HG02840 (cell line): ENCODE data around the gene HPCAL1.
A peak's percentile ranks its signal among the peaks of the same experiment; 100 is the strongest.
"Not testable (repeated sequence)": the region's sequence is repeated elsewhere in the genome, so short reads cannot be mapped to it uniquely, and the experiment has no call there.

ENCODE experiments used
- ATAC-seq: cut with Tn5 transposase; IDR thresholded peaks from one replicate; pipeline ENCODE4 v1.9.1; 2021; ENCODE audit warnings: mild to moderate bottlenecking, moderate library complexity, moderate number of reproducible peaks; ENCODE audit not compliant: unreplicated experiment, low FRiP score

HPCAL1 gene

DNA sequence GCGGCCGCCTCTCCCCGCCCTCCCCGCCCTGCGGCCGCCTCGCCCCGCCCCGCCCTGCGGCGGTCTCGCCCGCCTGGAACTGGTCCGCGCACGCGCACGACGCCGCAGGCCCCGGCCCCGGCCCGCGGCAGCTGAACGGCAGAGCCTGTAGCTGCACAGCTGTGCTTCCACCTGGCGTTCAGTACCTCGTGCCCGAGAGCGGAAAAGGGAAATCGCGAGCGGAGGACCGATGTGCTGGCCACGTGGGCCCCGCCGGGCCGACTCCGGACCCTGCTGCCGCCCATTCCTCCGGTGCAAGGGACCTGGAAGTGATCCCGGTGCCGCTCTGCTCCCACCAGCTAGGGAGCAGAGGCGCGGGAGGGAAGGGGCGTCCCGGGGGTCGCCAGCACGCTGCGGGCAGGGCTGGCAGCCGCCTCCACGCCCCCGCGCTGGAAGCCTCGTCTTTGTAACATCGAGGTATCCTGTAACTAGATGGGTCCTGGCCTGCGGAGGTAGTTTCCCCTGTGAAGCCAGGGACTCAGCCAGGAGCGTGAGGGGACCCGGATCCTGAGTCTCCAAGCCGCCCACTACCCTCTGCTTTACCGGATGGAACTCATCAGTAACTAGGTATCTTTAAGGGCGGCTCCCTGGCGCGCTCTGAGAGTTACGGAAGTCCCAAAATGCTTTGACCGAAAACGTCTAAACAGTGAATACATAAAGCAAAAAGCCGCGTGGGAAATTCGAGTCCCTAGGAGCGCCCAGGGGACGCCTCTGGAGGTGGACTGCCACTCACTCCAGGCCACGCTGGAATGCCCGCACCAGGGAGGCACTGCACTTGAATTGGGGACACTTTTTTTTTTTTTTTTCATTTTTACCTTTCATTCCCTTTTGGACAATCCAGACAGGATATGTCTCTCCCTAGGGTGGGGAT is 146.1 kb downstream of the HPCAL1 start:
- peak; percentile 58 for ATAC-seq

DNA sequence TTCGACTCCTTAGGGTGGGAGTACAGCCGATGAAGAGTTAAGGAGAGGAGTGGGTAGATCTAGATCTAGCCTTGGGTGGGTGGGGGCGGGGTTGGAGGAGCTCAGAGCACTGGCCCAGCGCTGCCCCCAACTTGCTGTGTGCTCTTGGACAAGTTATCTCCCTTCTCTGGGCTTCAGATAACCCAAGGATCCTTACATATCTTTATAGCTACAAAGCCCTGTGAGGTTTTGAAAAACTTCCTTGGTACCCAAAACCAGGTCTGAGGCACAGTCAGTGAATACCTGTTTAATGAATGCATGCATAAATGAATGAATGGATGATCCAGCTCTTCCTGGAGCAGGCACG is 146.8 kb downstream of the HPCAL1 start:
- no peak for ATAC-seq

GRCh38 chr2:10449838-10450691 is 147.4 kb downstream of the HPCAL1 start:
- no peak for ATAC-seq

- ATAC-seq, result no peak
Observed at GRCh38 chr2:10451819-10452218, 149.1 kb downstream of the HPCAL1 start.

- ATAC-seq, result no peak
Observed at GRCh38 chr2:10452312-10452711, 149.6 kb downstream of the HPCAL1 start.

GRCh38 chr2:10452956-10453904 is 150.5 kb downstream of the HPCAL1 start:
- ATAC-seq, result no peak

GRCh38 chr2:10453905-10454298 is 151.2 kb downstream of the HPCAL1 start:
- no peak for ATAC-seq

- no peak for ATAC-seq
Observed at GRCh38 chr2:10454505-10454904, 151.8 kb downstream of the HPCAL1 start.

- not testable (repeated sequence) for ATAC-seq
Observed at GRCh38 chr2:10457195-10457594, 154.5 kb downstream of the HPCAL1 start.

DNA sequence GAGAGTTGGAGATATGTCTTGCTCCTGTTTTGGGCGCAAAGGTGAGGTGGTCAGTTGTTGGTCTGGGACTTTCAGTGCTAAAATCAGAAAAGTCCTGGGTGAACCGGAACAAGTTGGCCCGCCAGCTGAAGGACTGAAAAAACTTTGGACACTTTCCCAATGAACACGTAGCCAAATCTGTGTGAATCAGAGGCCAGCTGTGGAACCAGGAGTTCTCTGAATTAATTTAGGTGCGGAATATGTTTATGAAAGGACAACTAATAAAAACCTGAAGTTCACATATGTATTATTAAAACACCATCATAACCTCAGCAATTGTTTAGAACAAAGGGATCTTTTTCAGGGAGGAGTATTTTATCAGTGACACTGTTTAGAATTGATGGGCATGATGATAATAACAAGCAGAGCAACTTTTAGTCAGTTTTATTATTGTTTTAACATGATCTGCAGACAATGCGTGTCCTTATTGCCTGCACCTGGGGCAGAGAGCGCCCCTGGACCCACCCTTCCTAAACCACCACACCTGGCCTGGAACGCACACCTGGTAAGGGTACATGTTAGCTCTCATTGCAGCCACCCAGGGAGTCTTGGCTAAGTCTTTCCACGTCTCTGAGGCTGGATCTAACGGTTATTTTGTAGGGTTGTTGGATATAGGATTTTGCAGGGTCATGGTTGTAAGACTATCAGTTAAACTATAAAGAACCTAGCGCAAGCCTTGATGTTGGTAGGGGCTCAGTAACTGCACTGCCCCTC is 155.3 kb downstream of the HPCAL1 start:
- ATAC-seq, result no peak

DNA sequence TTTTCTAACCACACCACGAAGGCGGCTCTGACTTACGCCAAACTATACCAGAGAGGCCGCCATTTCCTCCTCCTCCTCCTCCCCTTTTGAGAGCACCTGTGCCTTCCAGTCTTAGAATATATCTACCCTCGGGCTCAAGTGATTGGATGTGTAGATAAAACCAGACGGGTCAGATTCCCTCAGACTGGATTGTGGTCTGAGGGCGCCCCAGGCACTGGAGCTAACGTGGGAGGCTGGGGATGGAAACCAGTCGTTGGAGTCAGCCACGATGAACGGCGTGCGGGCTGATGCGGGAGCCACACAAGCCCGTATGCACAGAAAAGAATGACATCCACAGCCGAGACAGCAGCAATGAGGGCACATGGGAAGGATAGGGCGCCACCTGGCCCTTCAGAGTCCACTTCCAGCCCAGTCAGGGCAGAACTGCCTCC is 157.7 kb downstream of the HPCAL1 start:
- ATAC-seq, result no peak

DNA sequence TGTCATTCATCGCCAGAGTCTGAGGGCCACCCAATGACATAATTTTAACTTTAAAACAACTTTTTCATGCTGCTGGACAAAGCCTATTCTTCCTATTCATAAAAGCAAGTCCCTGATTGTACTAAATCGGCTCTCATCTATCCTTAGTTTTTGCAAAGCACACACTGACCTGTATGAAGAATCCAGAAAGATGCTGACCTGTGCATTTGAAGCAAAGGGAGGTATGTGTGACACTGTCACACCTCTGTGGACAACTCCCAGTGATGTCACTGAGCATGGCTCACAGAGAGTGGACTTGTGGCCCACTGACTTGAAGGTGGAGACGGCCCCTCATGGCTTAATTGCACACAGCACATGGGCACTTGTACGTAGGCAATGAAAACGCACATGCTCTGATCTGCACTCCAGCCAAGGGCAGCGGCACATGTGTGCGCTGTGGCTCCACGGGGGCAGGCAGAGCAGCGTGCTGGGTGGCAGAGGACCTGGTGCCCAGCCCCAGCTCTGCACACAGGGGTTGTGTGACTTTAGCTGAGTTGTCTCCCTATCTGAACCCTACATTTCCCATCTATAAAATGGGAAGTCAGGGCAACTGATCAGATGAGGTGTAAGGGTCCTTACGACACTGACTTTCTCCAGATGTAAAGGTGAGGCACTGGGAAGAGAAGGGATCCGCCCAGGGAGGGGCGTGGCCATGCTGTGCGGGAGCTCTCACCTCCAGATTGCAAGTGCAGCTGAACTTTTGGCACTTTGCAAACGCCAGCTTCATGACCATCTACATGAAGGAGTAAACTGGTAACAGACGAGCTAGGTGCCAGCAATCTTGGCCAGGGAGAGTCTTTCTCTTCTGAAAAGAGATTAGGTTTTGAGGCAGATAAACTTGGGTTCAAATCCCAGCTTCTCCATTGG is 159.7 kb downstream of the HPCAL1 start:
- ATAC-seq, result no peak

DNA sequence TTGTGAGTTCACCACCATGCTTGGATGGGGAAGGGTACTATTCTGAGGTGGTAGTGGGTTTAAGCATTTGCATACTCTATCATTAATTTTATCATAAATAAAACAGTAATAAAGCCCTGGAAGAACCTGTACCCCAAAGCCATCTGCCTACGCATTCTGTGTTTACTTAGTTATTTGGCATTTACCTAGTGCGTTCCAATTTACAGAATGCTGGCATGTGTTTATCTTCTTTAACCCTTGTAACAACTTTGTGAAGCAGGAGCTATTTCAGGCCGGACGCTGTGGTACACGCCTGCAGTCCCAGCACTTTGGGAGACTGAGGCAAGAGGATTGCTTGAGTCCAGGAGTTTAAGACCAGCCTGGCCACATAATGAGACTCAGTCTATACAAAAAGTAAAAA is 163.2 kb downstream of the HPCAL1 start:
- no peak for ATAC-seq

DNA sequence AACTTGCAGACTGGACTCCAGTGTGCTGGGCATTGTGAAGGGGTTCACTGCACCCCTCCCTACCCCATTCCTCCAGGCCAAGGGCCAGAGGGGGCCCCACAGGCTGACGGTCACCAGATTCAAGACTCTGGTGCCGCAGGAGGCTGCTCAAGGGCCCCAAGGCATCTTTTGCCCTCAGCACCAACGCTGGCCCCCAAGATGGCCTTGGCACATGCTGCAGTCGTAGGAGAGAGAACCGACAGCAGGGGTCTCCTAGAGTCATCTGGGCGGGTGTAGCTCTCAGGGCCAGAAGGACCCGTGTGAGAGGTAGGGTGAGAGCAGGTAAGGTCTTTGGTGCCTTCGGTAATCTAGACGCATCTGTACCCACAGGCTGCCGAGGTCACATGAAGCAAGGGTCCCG is 164.1 kb downstream of the HPCAL1 start:
- ATAC-seq, result no peak

DNA sequence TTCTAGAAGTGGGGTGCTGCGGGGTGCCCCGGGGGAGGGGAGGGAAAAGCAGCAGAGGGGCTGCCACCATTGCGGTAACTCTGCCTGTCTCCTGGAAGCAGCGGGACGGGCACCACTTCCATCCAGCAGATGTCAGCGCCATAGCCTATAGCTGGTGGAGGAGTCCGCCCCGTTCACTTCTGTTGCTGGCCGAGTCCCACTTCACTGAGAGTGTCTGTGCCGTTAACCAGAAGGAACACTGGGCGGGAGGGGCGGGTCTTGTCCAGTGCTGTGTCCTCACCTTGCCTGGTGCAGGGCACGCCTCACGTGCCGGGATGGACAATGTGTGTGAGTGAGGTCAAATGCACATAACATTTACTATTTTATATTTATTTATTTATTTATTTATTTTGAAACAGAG is 164.7 kb downstream of the HPCAL1 start:
- ATAC-seq, result no peak

DNA sequence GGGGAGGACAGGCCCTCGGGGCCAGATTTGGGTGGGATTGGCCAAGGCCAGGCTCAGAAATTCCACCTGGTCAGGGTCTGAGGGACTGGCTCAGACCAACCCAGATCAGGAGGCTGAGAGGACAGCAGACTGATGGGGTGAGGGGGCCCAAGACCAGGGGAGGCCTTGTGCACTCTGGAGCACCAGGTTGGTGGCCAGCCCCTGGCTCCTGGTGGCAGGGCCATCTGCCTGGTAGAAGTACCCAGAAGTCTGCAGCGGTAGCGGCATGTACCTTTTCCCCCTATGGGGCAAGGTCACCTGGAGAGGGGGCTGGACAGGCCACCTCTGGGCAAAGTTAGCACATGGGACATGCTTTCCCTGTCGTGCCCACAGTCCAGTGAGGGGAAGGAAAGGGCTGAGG is 166.6 kb downstream of the HPCAL1 start:
- no peak for ATAC-seq

- ATAC-seq, result no peak
Observed at GRCh38 chr2:10469955-10470608, 167.4 kb downstream of the HPCAL1 start.

DNA sequence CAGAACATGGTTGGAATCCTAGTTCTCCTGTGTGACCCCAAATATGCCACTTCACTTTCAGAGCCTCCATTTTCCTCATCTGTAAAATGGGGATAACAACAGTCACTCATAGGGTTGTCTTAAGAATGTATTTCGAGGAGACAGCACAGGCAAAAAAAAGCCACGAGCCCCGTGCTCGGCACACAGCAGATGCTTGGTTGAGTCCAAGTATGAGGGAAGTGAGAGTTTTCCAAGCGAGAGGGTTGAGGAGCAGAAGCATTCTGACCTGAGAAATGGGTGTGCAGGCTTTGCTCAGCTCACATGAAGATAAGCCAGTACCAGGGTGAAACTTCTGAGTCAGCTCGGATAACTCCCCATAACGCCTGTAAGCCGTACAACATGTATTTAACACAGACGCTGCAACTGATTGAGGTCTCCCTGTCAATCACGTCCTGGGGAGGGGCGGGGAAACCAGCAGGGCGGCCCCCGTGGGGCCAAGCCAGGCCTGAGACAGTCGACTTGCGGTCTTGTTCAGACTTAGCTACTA is 168.4 kb downstream of the HPCAL1 start:
- no peak for ATAC-seq
